Measurements from ENCODE around the gene KCNJ14. TPM values are rescaled to one million over a fixed set of nuclear protein-coding genes. Genes with fewer than 3 reads are reported as not detected.

The KCNJ14 gene
- total RNA-seq, 4 donors from 2014 or later = 0.57 to 1.3 (median 0.92) TPM

DNA sequence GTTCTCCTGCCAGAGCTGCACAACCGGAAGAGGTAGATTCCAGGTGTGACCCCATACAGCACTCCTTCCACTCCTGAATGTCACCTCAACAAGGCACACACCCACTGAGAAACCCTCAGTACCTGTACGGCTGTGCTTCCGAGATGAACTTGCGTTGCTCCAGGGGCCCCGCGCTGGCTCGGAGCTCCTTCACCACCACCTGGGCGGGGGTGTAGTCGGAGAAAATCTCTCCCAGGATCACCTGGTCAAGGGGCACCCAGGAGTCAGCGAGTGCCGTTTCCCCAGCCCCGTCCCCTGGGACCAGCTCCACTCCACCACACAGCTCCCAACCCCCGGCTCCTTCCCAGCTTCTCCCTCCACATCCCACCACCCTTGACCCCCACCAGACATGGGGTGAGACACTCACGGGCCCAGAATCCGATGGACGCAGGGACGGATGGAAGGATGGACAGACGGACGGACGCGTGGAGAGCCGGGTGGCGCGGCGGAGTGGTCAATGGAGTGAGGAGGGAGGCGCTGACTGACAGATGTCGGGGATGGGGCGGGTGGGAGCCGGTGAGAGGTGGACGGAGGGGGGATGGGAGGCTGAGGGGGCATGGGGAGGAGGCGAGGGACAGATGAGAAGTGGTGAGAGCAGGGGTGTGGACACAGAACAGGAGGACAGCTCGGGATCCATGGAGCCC is 53.5 kb downstream of the KCNJ14 start:
- peaks cover 12 to 34% (median 15%) of the 10 kb centered on the region in 3 donors for H3K4me1 ChIP-seq
- H3K9me3 ChIP-seq = no peaks in the 10 kb centered on the region
- DNase-seq = no peak
- peaks cover 5 to 48% (median 11%) of the 10 kb centered on the region in 4 donors for H3K27me3 ChIP-seq
- intact Hi-C loops (cut with DNase I) = loop anchor here (2.0 kb wide), 1 partner anchor 80 kb away; no protein-coding TSS in a partner anchor
- TF ChIP-seq POLR2A (IDR thresholded peaks at IDR 0.05) = no peak
- TF ChIP-seq, protein P1, sequence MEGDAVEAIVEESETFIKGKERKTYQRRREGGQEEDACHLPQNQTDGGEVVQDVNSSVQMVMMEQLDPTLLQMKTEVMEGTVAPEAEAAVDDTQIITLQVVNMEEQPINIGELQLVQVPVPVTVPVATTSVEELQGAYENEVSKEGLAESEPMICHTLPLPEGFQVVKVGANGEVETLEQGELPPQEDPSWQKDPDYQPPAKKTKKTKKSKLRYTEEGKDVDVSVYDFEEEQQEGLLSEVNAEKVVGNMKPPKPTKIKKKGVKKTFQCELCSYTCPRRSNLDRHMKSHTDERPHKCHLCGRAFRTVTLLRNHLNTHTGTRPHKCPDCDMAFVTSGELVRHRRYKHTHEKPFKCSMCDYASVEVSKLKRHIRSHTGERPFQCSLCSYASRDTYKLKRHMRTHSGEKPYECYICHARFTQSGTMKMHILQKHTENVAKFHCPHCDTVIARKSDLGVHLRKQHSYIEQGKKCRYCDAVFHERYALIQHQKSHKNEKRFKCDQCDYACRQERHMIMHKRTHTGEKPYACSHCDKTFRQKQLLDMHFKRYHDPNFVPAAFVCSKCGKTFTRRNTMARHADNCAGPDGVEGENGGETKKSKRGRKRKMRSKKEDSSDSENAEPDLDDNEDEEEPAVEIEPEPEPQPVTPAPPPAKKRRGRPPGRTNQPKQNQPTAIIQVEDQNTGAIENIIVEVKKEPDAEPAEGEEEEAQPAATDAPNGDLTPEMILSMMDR (IDR thresholded peaks at IDR 0.05) = no peak
- no peak overlapping the region for H3K4me3 ChIP-seq
- no peaks in the 10 kb centered on the region for H3K36me3 ChIP-seq
- 82 to 86% methylated on average over 8 to 22 of the region's 32 CpGs for WGBS, 2 donors
- no peak overlapping the region for H3K27ac ChIP-seq

DNA sequence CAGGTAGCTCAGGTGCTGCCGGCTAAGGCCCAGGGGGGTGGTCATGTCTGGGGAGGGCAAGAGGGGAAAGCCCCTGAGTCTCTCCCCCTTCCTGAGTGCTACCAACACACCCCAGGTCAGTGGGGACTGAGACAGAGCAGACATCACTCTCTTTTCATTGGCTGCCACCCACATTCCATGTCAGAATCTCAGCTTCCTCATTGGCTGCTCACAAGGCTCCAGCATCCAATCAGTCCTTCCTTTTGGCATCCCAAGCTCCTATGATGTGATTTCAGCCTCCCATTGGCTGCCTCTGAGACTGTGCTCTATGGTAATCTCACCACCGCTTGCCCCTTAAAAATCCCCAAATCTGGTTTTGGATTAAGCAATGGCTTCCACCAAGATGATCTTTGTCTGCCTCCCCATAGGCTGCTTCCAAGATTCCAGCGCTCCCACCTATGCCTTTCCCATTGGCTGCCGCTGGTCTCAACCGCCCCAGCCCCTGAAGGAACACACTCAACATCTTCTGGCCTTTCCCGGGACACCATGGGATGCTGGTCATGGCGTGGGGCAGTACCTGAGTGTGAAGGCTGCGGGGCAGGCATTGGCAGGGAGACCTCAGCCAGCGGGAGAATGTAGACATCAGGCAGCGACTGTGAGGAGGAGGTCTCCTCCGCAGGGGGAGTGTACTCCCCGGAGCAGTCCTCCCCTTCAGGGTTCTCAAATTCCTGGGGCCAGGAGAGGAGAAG is 54.3 kb downstream of the KCNJ14 start:
- H3K36me3 ChIP-seq = no peaks in the 10 kb centered on the region
- no peak overlapping the region for H3K4me3 ChIP-seq
- 73 to 91% methylated on average over 8 to 9 of the region's 12 CpGs for WGBS, 2 donors
- TF ChIP-seq, protein P1 (IDR thresholded peaks at IDR 0.05) = no peak
- no peak for TF ChIP-seq POLR2A (IDR thresholded peaks at IDR 0.05)
- peaks cover 5 to 52% (median 11%) of the 10 kb centered on the region in 4 donors for H3K27me3 ChIP-seq
- intact Hi-C loops (cut with DNase I) = loop anchor here (2.0 kb wide), 1 partner anchor 79 kb away; no protein-coding TSS in a partner anchor
- no peak for DNase-seq
- no peak overlapping the region for H3K27ac ChIP-seq
- H3K4me1 ChIP-seq = peaks cover 14 to 36% (median 17%) of the 10 kb centered on the region in 3 donors
- no peaks in the 10 kb centered on the region for H3K9me3 ChIP-seq

DNA sequence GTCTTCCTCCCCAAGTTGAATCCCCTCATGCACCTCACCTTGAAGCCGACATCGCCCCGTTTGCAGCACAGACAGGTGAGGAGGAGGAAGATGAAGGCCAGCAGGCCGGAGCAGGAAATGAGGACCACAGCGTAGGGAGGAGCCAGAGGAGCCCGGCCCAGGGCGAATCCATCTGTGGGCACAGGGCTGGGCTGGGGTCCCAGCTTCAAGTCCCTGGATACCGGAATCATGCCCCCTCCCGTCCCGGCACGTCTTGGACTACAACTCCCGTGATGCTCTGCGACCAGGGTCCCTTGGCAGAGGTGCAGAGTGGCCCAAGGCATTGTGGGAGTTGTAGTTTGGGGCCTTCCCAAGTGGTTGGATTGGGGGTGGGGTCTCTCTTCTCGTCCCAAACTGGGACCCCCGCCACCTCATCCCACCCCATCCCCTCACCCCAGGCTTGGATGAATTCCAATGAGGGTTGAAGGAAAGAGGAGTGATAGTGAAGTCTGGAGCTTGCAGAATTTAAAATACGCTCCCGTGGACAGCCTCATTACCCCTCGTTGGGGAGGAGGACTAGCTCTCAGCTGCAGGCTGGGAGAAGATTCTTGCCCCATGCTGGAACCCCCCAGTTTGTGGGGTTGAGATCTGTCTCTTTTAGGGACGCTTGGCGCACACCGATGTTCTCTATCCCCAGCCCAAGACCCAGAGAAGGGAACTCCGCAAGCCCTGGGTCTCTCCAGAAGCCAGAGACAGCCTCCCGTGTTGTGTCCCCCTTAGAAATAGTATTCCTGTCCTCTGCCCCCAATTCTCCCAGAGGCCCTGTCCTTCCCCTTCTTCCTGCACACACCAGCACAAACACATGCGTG is 55.3 kb downstream of the KCNJ14 start:
- H3K36me3 ChIP-seq = no peaks in the 10 kb centered on the region
- no peak for DNase-seq
- intact Hi-C loops (cut with DNase I) = no loop called here
- 3 to 12% methylated on average over 12 to 15 of the region's 24 CpGs for WGBS, 2 donors
- peaks cover 5 to 52% (median 11%) of the 10 kb centered on the region in 4 donors for H3K27me3 ChIP-seq
- peak overlapping the region in 3 of 4 donors; percentile 12 to 52 (median 22) for H3K4me3 ChIP-seq
- no peaks in the 10 kb centered on the region for H3K9me3 ChIP-seq
- H3K4me1 ChIP-seq = peaks cover 14 to 36% (median 17%) of the 10 kb centered on the region in 3 donors
- no peak overlapping the region for H3K27ac ChIP-seq
- no peak for TF ChIP-seq POLR2A (IDR thresholded peaks at IDR 0.05)
- TF ChIP-seq, protein P1 (IDR thresholded peaks at IDR 0.05) = no peak

DNA sequence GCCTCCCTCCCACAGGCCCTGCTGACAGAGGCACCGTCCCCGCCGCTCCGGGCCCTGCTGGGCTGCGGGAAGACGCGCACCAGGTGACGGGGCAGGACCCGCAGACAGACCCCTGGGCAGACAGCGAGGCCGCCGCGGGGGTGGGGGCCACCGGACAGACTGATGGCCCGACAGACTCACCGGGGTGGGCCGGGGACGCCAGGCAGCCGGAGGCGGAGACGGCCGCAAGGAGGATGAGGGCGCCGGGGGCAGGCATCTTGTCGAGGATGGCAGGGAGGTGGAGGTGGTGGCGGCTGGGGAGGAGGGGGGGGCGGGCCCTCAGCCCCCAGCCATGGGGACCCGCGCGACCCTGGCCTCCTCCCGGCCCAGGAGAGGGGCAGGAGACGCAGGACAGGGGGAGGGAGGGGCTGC is 56.0 kb downstream of the KCNJ14 start:
- Histone ChIP-seq H3K4me3 (peak overlapping the region; percentile 1 to 52 (median 17)), H3K36me3 (no peaks in the 10 kb centered on the region), H3K27me3 (peaks cover 5 to 52% (median 11%) of the 10 kb centered on the region in 4 donors), H3K4me1 (peaks cover 14 to 38% (median 17%) of the 10 kb centered on the region in 3 donors), H3K9me3 (no peaks in the 10 kb centered on the region), H3K27ac (no peak overlapping the region)
- TF ChIP-seq, protein P1 (IDR thresholded peaks at IDR 0.05) = no peak
- TF ChIP-seq POLR2A (IDR thresholded peaks at IDR 0.05) = no peak
- WGBS, 2 donors = 0% methylated on average over 12 of the region's 32 CpGs; no CpG with 5 or more reads in 1 of the 2 donors
- intact Hi-C loops (cut with DNase I) = no loop called here
- no peak for DNase-seq

Data from esophagus squamous epithelium (tissue), 5 donors.